Stimulated activated CD4-positive, alpha-beta T cell treated with anti-CD3 and anti-CD28 coated beads, Interleukin-2, amount 100 ng/mL, for 4 hours (primary cell): Measurements from ENCODE around the gene NHLRC1.

Source experiments
- DNase-seq: peaks from one replicate; pipeline ENCODE4 v3.0.0-alpha.2; 2020; ENCODE audit warnings: low read depth

The NHLRC1 gene

GRCh38 chr6:18087396-18088165 lies 34.9 kb downstream of the NHLRC1 start:
- no peak for DNase-seq

GRCh38 chr6:18081025-18081668 lies 41.3 kb downstream of the NHLRC1 start:
- no peak for DNase-seq

GRCh38 chr6:18080544-18080943 lies 41.9 kb downstream of the NHLRC1 start:
- DNase-seq, result no peak

- DNase-seq, result no peak
Observed at GRCh38 chr6:18078866-18079265, 43.6 kb downstream of the NHLRC1 start.

DNA sequence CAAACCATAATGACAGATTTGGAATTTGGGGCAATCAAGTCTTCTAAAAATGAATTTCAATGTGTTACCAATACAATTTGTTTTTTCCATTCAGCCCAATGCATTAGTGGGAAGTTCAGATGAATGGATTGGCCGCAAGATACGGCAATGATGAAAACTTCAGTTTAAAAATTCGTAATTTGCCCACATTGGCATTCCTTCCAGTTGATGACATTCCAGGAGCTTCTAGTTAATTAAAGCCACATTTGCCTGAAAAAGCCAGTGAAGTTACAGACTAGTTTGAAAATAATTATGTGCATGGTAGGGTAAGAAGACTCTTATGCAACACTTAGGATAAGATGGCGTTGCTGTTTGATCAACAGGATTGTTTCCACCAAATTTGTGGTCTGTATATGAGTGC lies 46.2 kb downstream of the NHLRC1 start:
- no peak for DNase-seq

DNA sequence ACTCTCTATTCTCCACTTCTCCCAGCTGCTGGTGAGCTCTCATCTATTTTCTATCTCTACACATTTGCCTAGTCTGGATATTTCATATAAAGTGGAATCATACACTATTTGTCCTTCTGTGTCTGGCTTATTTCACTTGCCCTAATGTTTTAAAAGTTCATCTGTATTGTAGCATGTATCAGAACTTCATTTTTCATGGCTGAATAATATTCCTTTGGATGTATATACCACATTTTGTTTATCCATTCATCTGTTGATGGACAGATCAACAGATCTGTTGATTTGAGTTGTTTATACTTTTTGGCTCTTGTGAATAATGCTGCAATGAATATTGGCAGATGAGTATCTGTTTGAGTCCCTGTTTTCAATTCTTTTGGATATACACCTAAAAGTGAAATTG lies 49.6 kb downstream of the NHLRC1 start:
- no peak for DNase-seq

GRCh38 chr6:18070486-18070885 lies 52.0 kb downstream of the NHLRC1 start:
- no peak for DNase-seq
